ENCODE data around the gene GFER. TPM values are rescaled to one million over a fixed set of nuclear protein-coding genes. Genes with fewer than 3 reads are reported as not detected.

The GFER gene
- total RNA-seq, 1 donor = 8.7 TPM

GRCh38 chr16:2036200-2036966 is 52.4 kb downstream of the GFER start:
- H3K27me3 ChIP-seq (ENCODE audit: insufficient read depth, low read length) = no peaks in the 10 kb centered on the region
- H3K4me3 ChIP-seq (ENCODE audit: insufficient read depth, low read length) = peak overlapping the region; percentile 44
- H4K20me1 ChIP-seq (ENCODE audit: insufficient read depth, low read length) = no peaks in the 10 kb centered on the region
- H3K9me3 ChIP-seq (ENCODE audit: low read depth, low read length) = no peaks in the 10 kb centered on the region
- no peak for TF ChIP-seq CTCF (IDR thresholded peaks at IDR 0.05; ENCODE audit: extremely low read depth, low read depth, low read length)
- H3K36me3 ChIP-seq (ENCODE audit: insufficient read depth, low read length) = peaks cover 20% of the 10 kb centered on the region
- H3K79me2 ChIP-seq (ENCODE audit: insufficient read depth, low read length) = peaks cover 19% of the 10 kb centered on the region
- no peak for DNase-seq (ENCODE audit: insufficient read length, low spot score, missing footprints)
- peak overlapping the region; percentile 86 for H3K27ac ChIP-seq (ENCODE audit: low read depth, low read length)
- peak overlapping the region; percentile 73 for H3K4me2 ChIP-seq (ENCODE audit: insufficient read depth, low read length)
- peaks cover 53% of the 10 kb centered on the region for H3K4me1 ChIP-seq (ENCODE audit: insufficient read depth, low read length)
- H2AFZ ChIP-seq (ENCODE audit: low read length) = peak overlapping the region; percentile 59

GRCh38 chr16:2037115-2037514 is 53.1 kb downstream of the GFER start:
- Histone ChIP-seq H2AFZ (ENCODE audit: low read length) (no peak overlapping the region), H3K4me1 (ENCODE audit: insufficient read depth, low read length) (peaks cover 53% of the 10 kb centered on the region), H3K36me3 (ENCODE audit: insufficient read depth, low read length) (peaks cover 20% of the 10 kb centered on the region), H3K79me2 (ENCODE audit: insufficient read depth, low read length) (peaks cover 19% of the 10 kb centered on the region), H4K20me1 (ENCODE audit: insufficient read depth, low read length) (no peaks in the 10 kb centered on the region), H3K4me2 (ENCODE audit: insufficient read depth, low read length) (no peak overlapping the region), H3K4me3 (ENCODE audit: insufficient read depth, low read length) (no peak overlapping the region), H3K27ac (ENCODE audit: low read depth, low read length) (no peak overlapping the region), H3K27me3 (ENCODE audit: insufficient read depth, low read length) (no peaks in the 10 kb centered on the region), H3K9me3 (ENCODE audit: low read depth, low read length) (no peaks in the 10 kb centered on the region)
- no peak for DNase-seq (ENCODE audit: insufficient read length, low spot score, missing footprints)
- no peak for TF ChIP-seq CTCF (IDR thresholded peaks at IDR 0.05; ENCODE audit: extremely low read depth, low read depth, low read length)

Small RNA genes within 50 kb of the gene (small RNA-seq; reads per million reads assigned to genes)
- gene AC005363.2 (not detected), gene RN7SL219P (not detected), gene SNORA10 (not detected), gene SNORA64 (not detected)

Other genes with a start within 250 kb of the GFER start
- gene NME3, start 212.7 kb upstream of the GFER start, total RNA-seq = 49.2 and 55.4 TPM in 2 replicates
- gene EME2, start 211.4 kb upstream of the GFER start, total RNA-seq = 10.0 and 16.3 TPM in 2 replicates
- 40.5 and 47.1 TPM in 2 replicates for gene MRPS34, start 211.1 kb upstream of the GFER start, total RNA-seq
- 33.6 and 42.3 TPM in 2 replicates for gene SPSB3, start 201.6 kb upstream of the GFER start, total RNA-seq
- gene NUBP2, start 201.2 kb upstream of the GFER start, total RNA-seq = 45.4 and 56.1 TPM in 2 replicates
- gene IGFALS, start 190.5 kb upstream of the GFER start, total RNA-seq = not detected in 2 replicates
- 28.9 and 32.9 TPM in 2 replicates for gene HAGH, start 157.4 kb upstream of the GFER start, total RNA-seq
- gene FAHD1, start 157.0 kb upstream of the GFER start, total RNA-seq = 63.1 and 72.7 TPM in 2 replicates
- not detected in 2 replicates for gene MEIOB, start 112.0 kb upstream of the GFER start, total RNA-seq
- not detected in 2 replicates for gene HS3ST6, start 65.8 kb upstream of the GFER start, total RNA-seq
- gene MSRB1, start 41.0 kb upstream of the GFER start, total RNA-seq = 16.2 and 18.1 TPM in 2 replicates
- gene RPL3L, start 29.5 kb upstream of the GFER start, total RNA-seq = not detected in 2 replicates
- gene NDUFB10, start 24.7 kb upstream of the GFER start, total RNA-seq = 82.8 and 109 TPM in 2 replicates
- gene RPS2, start 19.4 kb upstream of the GFER start, total RNA-seq = 1,815 and 2,359 TPM in 2 replicates
- 0.36 TPM in 1 of 2 replicates, not detected in the other for gene RNF151, start 17.3 kb upstream of the GFER start, total RNA-seq
- gene TBL3, start 12.1 kb upstream of the GFER start, total RNA-seq = 22.4 and 26.1 TPM in 2 replicates
- gene NOXO1, start 2.7 kb upstream of the GFER start, total RNA-seq = under 0.01 and 0.29 TPM in 2 replicates
- gene SYNGR3, start 5.8 kb downstream of the GFER start, total RNA-seq = under 0.01 and 0.59 TPM in 2 replicates
- 17.7 and 21.0 TPM in 2 replicates for gene ZNF598, start 25.6 kb downstream of the GFER start, total RNA-seq
- not detected in 2 replicates for gene NPW, start 35.6 kb downstream of the GFER start, total RNA-seq
- 26.8 and 33.7 TPM in 2 replicates for gene NHERF2, start 42.7 kb downstream of the GFER start, total RNA-seq
- gene NTHL1, start 63.6 kb downstream of the GFER start, total RNA-seq = 22.8 and 24.8 TPM in 2 replicates
- gene TSC2, start 63.8 kb downstream of the GFER start, total RNA-seq = 73.1 and 78.9 TPM in 2 replicates
- gene PKD1, start 151.7 kb downstream of the GFER start, total RNA-seq = 139 and 180 TPM in 2 replicates
- 0.36 and 0.59 TPM in 2 replicates for gene RAB26, start 164.4 kb downstream of the GFER start, total RNA-seq
- 49.5 and 56.1 TPM in 2 replicates for gene TRAF7, start 171.6 kb downstream of the GFER start, total RNA-seq
- gene CASKIN1, start 212.4 kb downstream of the GFER start, total RNA-seq = not detected in 2 replicates
- gene MLST8, start 221.3 kb downstream of the GFER start, total RNA-seq = 30.8 and 44.2 TPM in 2 replicates
- 1.5 and 2.5 TPM in 2 replicates for gene BRICD5, start 226.7 kb downstream of the GFER start, total RNA-seq
- gene PGP, start 230.6 kb downstream of the GFER start, total RNA-seq = 14.1 and 14.4 TPM in 2 replicates
- 30.9 and 31.5 TPM in 2 replicates for gene E4F1, start 239.4 kb downstream of the GFER start, total RNA-seq

Data from osteoblast (primary cell).